Left ventricle myocardium inferior (tissue), 1 donor: Measurements from ENCODE around the gene CTNNA1. TPM values are rescaled to one million over a fixed set of nuclear protein-coding genes. Genes with fewer than 3 reads are reported as not detected.
A peak's percentile ranks its signal among the peaks of the same experiment; 100 is the strongest.

Source experiments
- DNase-seq: peaks from one replicate; pipeline ENCODE4 v3.0.0-alpha.2; 2020
- H3K27ac ChIP-seq: fragments of 200-600 bp; replicated peaks from 2 replicates; pipeline ENCODE4 v1.8.0; 2021
- H3K27me3 ChIP-seq: fragments of 200-600 bp; 2 replicates; pipeline ENCODE4 v1.8.0; 2021; ENCODE audit warnings: low read depth
- H3K36me3 ChIP-seq: fragments of 200-600 bp; 2 replicates; pipeline ENCODE4 v1.8.0; 2021
- H3K4me1 ChIP-seq: fragments of 200-600 bp; 2 replicates; pipeline ENCODE4 v1.8.0; 2021
- H3K4me3 ChIP-seq: fragments of 200-600 bp; 2 replicates; pipeline ENCODE4 v1.8.0; 2021; ENCODE audit warnings: mild to moderate bottlenecking, moderate library complexity
- H3K9me3 ChIP-seq: fragments of 200-600 bp; replicated peaks from 2 replicates; pipeline ENCODE4 v1.8.0; 2021
- intact Hi-C: fragments of 100-400 bp; cut with micrococcal nuclease; formaldehyde crosslinking; loops from one replicate; pipeline ENCODE4 v1.11.0; 2022
- total RNA-seq: library from RNA; stranded (reverse); fragmentation: NEBNext Ultra II Directional; extraction: Animal tissue kit (Norgen Biotek cat#: 25700); gene quantifications from one replicate; pipeline ENCODE4 v1.2.1, GENCODE V29; 2021
- TF ChIP-seq, protein P1 (sequence below): fragments of 200-600 bp; IDR thresholded peaks from 2 replicates; pipeline ENCODE4 v1.8.0; 2021; ENCODE audit warnings: antibody characterized with exemption, mild to moderate bottlenecking, borderline replicate concordance
- donor health status: DM: no; HTN: yes; CAD: no; lungs with severe emphysema.

The CTNNA1 gene
- total RNA-seq, 1 donor from 2014 or later: 341 TPM

DNA sequence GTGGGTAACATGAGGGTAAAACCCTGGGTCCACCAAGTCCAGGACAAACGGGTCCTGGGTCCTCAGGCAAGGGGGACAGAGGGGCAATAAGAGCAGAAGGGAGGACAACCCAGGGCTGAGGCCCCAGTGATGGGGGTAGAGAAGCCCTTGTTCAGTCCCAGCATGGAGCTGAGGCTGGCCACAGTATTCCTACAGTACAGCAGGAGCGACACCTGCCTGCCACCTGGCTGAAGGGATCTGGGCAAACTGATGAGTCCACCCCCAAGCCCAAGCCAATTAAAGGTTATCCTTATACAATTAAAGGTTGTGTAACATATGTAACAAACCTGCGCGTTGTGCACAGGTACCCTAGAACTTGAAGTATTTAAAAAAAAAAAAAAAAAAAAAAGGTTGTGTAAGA, 219.6 kb downstream of the CTNNA1 start:
- no peaks in the 10 kb centered on the region for H3K9me3 ChIP-seq
- peaks cover 78% of the 10 kb centered on the region for H3K4me1 ChIP-seq
- no peak for DNase-seq
- intact Hi-C loops: no loop called here
- peak overlapping the region; percentile 85 for H3K27ac ChIP-seq
- H3K4me3 ChIP-seq: no peak overlapping the region
- H3K36me3 ChIP-seq: no peaks in the 10 kb centered on the region
- TF ChIP-seq, protein P1, sequence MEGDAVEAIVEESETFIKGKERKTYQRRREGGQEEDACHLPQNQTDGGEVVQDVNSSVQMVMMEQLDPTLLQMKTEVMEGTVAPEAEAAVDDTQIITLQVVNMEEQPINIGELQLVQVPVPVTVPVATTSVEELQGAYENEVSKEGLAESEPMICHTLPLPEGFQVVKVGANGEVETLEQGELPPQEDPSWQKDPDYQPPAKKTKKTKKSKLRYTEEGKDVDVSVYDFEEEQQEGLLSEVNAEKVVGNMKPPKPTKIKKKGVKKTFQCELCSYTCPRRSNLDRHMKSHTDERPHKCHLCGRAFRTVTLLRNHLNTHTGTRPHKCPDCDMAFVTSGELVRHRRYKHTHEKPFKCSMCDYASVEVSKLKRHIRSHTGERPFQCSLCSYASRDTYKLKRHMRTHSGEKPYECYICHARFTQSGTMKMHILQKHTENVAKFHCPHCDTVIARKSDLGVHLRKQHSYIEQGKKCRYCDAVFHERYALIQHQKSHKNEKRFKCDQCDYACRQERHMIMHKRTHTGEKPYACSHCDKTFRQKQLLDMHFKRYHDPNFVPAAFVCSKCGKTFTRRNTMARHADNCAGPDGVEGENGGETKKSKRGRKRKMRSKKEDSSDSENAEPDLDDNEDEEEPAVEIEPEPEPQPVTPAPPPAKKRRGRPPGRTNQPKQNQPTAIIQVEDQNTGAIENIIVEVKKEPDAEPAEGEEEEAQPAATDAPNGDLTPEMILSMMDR: no peak
- H3K27me3 ChIP-seq: no peaks in the 10 kb centered on the region

DNA sequence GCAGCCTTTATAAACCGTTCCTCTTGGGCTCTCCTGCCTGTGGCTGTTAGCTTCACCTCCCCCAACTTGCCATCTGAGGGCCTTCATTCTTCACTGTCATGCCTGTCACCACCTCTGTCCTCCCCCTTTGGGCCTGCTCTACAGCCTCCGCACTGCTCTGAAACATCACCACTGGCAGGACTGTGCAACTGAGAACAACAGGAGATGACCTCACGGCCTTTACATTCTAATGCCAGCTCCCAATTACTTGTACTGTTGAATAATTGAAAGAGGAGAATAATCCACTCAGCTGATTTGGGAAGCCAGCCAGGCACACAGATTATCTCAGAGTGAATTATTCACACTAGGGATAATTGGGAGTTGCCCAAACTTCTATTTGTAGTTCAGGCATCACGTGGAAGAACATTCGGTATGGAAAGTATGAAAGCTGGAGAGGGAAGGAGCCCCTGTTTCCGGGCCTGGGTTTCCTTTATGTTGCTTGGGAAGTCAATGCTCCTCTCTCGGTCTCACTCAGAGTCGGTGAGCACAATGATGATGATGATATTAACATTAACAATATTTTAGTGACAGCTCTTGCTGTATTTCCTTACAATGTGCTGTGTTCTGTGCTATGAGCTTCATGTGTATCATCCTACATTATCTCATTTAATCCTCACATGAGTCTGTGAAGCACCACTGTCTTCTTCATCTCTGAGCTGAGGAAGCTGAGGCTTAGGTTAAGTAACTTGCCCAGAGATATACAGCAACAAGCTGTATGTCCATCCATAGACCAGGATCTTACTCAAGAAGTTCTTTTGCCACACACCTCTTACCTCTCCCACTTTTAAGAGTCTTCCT, 221.2 kb downstream of the CTNNA1 start:
- Histone ChIP-seq H3K36me3 (no peaks in the 10 kb centered on the region), H3K4me3 (no peak overlapping the region), H3K9me3 (no peaks in the 10 kb centered on the region), H3K4me1 (peaks cover 62% of the 10 kb centered on the region), H3K27me3 (no peaks in the 10 kb centered on the region), H3K27ac (peak overlapping the region; percentile 85)
- DNase-seq: peak; percentile 68
- TF ChIP-seq, protein P1: no peak
- intact Hi-C loops: no loop called here

DNA sequence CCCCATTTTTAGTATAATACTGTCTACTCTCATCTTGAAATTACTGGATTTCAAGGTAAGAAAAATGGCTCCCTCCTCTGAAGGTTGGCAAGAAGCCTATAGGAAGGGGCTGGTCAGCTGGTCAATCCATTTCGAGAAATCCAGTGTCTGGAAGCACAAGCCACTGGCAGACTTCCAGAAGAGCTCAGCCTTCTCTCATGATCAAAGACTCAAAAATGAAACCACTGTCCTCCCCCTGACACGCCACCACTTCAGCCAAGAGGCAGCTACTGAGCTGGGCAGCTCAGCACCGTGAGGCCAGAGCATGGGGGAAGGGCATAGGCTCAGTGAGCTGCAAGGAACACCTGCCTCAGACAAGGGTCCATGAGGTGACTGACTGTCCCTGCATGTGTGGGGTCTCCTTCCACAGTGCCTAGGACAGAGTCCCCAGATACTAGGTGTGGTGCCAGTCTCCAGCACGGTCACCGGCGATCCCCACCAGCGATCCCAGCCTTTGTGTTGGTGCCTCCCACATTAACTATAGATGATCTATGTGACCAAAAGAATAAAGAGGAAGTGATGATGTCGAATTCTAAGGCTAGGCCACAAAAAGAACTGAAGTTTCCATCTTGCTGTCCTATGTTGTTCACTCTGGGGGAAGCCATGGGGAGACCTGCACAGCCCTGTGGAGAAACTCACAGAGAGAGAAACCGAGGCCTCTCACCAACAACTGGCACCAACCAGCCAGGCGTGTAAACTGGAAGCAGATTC, 222.0 kb downstream of the CTNNA1 start:
- intact Hi-C loops: no loop called here
- peaks cover 55% of the 10 kb centered on the region for H3K4me1 ChIP-seq
- peak overlapping the region; percentile 85 for H3K27ac ChIP-seq
- no peak overlapping the region for H3K4me3 ChIP-seq
- no peaks in the 10 kb centered on the region for H3K27me3 ChIP-seq
- peak; percentile 47 for DNase-seq
- TF ChIP-seq, protein P1: no peak
- H3K36me3 ChIP-seq: no peaks in the 10 kb centered on the region
- H3K9me3 ChIP-seq: no peaks in the 10 kb centered on the region

DNA sequence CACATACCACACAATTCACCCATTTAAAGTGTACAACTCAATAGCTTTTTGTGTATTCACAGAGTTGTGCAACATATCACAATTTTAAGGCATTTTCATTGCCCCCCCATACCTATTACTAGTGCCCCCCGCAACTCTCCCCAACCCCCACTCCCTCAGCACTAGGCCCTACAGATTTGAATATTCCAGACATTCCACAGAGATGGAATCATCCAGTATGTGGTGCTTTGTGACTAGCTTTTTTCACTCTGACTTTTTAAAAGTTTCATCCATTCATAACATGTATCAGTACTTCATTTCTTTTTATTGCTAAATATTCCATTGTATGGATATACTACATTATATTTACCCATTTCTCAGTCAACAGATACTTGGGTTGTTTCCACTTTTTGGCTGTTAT, 224.9 kb downstream of the CTNNA1 start:
- intact Hi-C loops: no loop called here
- Histone ChIP-seq H3K9me3 (no peaks in the 10 kb centered on the region), H3K27ac (no peak overlapping the region), H3K27me3 (no peaks in the 10 kb centered on the region), H3K36me3 (no peaks in the 10 kb centered on the region), H3K4me1 (peaks cover 43% of the 10 kb centered on the region), H3K4me3 (no peak overlapping the region)
- DNase-seq: no peak
- TF ChIP-seq, protein P1: no peak

DNA sequence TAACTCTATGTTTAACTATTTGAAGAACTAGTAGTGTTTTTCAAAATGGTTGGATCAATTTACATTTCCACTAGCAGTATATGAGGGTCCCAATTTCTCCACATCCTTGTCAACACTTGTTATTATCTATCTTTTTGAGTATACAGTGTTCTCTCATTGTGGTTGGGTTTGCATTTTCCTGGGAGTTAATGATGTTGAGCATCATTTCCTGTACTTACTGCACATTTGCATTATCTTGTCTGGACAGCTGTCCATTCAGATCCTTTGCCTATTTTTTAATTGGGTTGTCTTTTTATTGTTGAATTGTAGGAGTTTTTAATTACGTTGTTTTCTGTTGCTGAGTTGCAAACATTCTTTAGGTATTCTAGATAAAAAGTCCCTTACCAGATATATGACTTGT, 225.4 kb downstream of the CTNNA1 start:
- no peaks in the 10 kb centered on the region for H3K9me3 ChIP-seq
- TF ChIP-seq, protein P1: no peak
- intact Hi-C loops: no loop called here
- no peak overlapping the region for H3K4me3 ChIP-seq
- H3K27ac ChIP-seq: no peak overlapping the region
- peaks cover 38% of the 10 kb centered on the region for H3K4me1 ChIP-seq
- no peaks in the 10 kb centered on the region for H3K36me3 ChIP-seq
- H3K27me3 ChIP-seq: no peaks in the 10 kb centered on the region
- no peak for DNase-seq
